Measurements from ENCODE around the gene RBM24. TPM values are rescaled to one million over a fixed set of nuclear protein-coding genes. Genes with fewer than 3 reads are reported as not detected.

Gene RBM24
- polyA plus RNA-seq, 1 donor = 1.2 TPM

- no peak for DNase-seq
Observed at GRCh38 chr6:17341891-17342290, 60.7 kb downstream of the RBM24 start.

DNA sequence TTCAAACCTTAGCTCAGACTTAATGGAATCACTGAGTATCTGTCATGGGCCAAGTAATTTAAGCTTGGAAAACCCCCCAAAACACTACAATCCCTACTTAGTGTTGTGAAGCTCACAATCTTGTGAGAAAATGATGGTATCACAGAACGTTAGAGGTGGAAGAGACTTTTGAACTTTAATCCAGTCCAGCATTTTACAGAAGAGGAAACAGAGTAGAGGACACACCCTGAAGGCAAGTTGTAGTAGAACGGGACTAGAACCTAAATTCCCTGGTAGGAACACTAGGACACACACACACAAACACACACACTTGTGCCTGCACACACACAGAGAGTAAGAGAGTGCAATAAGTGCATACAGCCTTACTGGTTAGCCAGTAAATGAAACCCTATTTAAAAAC, 62.1 kb downstream of the RBM24 start:
- DNase-seq = no peak

Other genes with a start within 250 kb of the RBM24 start
- gene STMND1, start 179.3 kb upstream of the RBM24 start, polyA plus RNA-seq (ENCODE audit: insufficient read length) = 0.90 TPM
- 13.1 TPM for gene CAP2, start 112.2 kb downstream of the RBM24 start, polyA plus RNA-seq (ENCODE audit: insufficient read length)

All from left kidney (tissue), 2 donors.